ENCODE measurements around the gene SLC4A1AP. TPM values are rescaled to one million over a fixed set of nuclear protein-coding genes. Genes with fewer than 3 reads are reported as not detected.

SLC4A1AP gene
- total and polyA plus RNA-seq, 10 of the 15 experiments (the other 5 are each of a cell fraction or from before 2014, with no cell fraction given), result 6.5 to 30.1 (median 21.5) TPM

DNA sequence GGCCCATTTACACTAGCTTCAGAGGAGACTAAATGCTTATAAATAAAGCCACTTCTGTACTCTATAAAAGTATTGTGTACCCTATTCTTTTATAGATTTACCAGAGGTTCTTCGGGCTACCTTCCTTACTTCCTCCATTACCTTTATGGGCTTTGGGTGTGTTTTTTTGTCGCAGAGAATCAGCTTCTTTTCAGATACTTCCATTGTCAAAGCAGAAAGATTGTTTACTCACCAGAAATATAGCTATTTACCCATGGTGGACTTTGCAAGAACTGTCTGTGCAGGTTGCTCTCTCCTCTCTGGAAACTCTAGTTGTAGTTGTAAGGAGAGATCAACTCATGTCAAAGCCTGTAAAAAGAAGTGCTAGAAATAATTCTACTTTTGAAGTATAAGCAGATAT is 49.7 kb upstream of the SLC4A1AP start (continued):
- no peak for TF ChIP-seq ZNF384 (IDR thresholded peaks at IDR 0.05; ENCODE audit: borderline replicate concordance, low read depth, low read length)
- no peak for TF ChIP-seq BHLHE40 (IDR thresholded peaks at IDR 0.05; ENCODE audit: borderline replicate concordance in 1 of 2, low read depth in 2 of 2, low read length in 1 of 2)
- no peak for TF ChIP-seq IKZF1 (conservative IDR thresholded peaks at IDR 0.05)

DNA sequence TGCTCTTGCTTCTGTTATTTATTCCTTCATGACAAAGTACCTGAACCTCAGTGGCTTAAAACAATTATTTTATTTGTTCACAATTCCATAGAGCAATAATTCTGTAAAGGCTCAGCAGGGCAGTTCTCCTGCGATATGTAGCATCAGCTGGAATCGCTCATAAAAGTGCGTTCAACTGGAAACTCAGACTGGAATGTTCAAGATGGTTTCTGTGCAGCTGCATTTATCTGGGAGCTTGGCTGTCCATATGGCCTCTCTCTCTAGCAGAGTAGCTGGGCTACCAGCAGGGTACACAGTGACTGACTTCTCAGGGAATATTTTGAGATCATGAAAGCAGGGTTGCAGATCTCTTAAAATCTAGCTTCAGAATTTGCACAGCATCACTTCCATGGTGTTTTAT is 48.4 kb upstream of the SLC4A1AP start:
- BruUV-seq (replicated peaks), result no TSS peak
- no peak for ATAC-seq
- no peak overlapping the region for H3K4me3 ChIP-seq

DNA sequence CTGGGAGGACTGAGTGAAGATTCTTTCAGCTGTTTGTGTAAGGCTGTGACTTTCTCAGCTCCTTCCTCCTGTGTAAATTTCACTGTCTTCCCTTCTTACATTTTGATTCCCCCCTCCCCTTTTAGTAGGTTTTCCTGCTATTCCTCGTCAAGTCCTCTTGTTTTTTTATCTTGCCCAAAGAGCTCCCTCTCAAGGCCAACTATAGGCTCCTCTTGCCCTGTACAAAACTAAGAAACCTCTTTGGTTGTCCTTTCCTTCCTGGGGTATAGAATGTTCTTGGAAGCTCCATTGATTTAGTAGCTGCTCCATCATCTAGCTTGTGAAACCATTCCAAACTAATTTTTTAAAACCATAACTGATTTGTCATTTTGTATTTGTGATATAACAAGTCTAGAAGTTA is 42.2 kb upstream of the SLC4A1AP start:
- no peaks in the 10 kb centered on the region for H3K79me2 ChIP-seq (ENCODE audit: control insufficient read depth, insufficient read depth, low read length)
- ATAC-seq, result no peak
- CTCF ChIA-PET, result interaction anchor here (0.7 kb wide), 1 partner anchor 62 kb away, joined by 4 read pairs; no protein-coding TSS in a partner anchor
- no peak overlapping the region for H2AFZ ChIP-seq (ENCODE audit: control insufficient read depth, low read depth, low read length)
- H3K27me3 ChIP-seq (replicated peaks in 1 of 2; ENCODE audit: control insufficient read depth in 2 of 2, insufficient read depth in 2 of 2, low read length in 1 of 2), result no peaks in the 10 kb centered on the region
- no peak overlapping the region for H3K4me2 ChIP-seq (ENCODE audit: control insufficient read depth, insufficient read depth)
- POLR2A ChIA-PET, result interaction anchor here (1.2 kb wide), 1 partner anchor 36 kb away, joined by 3 read pairs; no protein-coding TSS in a partner anchor
- no peaks in the 10 kb centered on the region for H3K9me3 ChIP-seq (replicated peaks; ENCODE audit: control insufficient read depth, insufficient read depth, low read length)
- WGBS (ENCODE audit: insufficient coverage, insufficient replicate concordance, low lambda C conversion rate, missing lambda C conversion rate), result 100% methylated on average over 1 of the region's 1 CpG
- no peak overlapping the region for H3K9ac ChIP-seq (ENCODE audit: control insufficient read depth, insufficient read depth, low read length)
- in situ Hi-C loops (cut with MboI) (no loop called here), intact Hi-C loops (cut with micrococcal nuclease; ENCODE audit: unreplicated experiment) (no loop called here)
- no peaks in the 10 kb centered on the region for H4K20me1 ChIP-seq (ENCODE audit: control insufficient read depth, insufficient read depth)
- no peak overlapping the region for H3K27ac ChIP-seq (ENCODE audit: control insufficient read depth, insufficient read depth)
- H3K4me1 ChIP-seq (ENCODE audit: control insufficient read depth, insufficient read depth, low read length), result no peaks in the 10 kb centered on the region; the same call in 1 of the 2 replicates
- no TSS peak for BruUV-seq (replicated peaks)
- SMC1A ChIA-PET (ENCODE audit: uncharacterized antibody, unreplicated experiment), result interaction anchor here (1.3 kb wide), 1 partner anchor 55 kb away, joined by 3 read pairs; no protein-coding TSS in a partner anchor
- no peak for DNase-seq (ENCODE audit: low read depth, low spot score)
- no peak for FAIRE-seq
- RAD21 ChIA-PET (ENCODE audit: unreplicated experiment), result no interaction called here
- H3K36me3 ChIP-seq (ENCODE audit: control insufficient read depth in 2 of 2, insufficient read depth in 2 of 2, low read length in 1 of 2), result peaks cover 6 to 39% of the 10 kb centered on the region in 2 experiments; a peak in 3 of 4 replicates
- no peak overlapping the region for H3K4me3 ChIP-seq
- TF ChIP-seq EP300 (IDR thresholded peaks at IDR 0.05; ENCODE audit: borderline replicate concordance in 1 of 2, control insufficient read depth in 1 of 2, low read depth in 2 of 2, low read length in 2 of 2) (no peak), CREM (IDR thresholded peaks at IDR 0.05; ENCODE audit: low read depth) (no peak), CBX5 (IDR thresholded peaks at IDR 0.05; ENCODE audit: low read depth) (no peak)
- TF ChIP-seq, protein P1, sequence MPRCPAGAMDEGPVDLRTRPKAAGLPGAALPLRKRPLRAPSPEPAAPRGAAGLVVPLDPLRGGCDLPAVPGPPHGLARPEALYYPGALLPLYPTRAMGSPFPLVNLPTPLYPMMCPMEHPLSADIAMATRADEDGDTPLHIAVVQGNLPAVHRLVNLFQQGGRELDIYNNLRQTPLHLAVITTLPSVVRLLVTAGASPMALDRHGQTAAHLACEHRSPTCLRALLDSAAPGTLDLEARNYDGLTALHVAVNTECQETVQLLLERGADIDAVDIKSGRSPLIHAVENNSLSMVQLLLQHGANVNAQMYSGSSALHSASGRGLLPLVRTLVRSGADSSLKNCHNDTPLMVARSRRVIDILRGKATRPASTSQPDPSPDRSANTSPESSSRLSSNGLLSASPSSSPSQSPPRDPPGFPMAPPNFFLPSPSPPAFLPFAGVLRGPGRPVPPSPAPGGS (IDR thresholded peaks at IDR 0.05; ENCODE audit: borderline replicate concordance, insufficient read depth, low read depth, low read length, poor library complexity, severe bottlenecking), result no peak
- TF ChIP-seq, protein P2, sequence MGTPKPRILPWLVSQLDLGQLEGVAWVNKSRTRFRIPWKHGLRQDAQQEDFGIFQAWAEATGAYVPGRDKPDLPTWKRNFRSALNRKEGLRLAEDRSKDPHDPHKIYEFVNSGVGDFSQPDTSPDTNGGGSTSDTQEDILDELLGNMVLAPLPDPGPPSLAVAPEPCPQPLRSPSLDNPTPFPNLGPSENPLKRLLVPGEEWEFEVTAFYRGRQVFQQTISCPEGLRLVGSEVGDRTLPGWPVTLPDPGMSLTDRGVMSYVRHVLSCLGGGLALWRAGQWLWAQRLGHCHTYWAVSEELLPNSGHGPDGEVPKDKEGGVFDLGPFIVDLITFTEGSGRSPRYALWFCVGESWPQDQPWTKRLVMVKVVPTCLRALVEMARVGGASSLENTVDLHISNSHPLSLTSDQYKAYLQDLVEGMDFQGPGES (IDR thresholded peaks at IDR 0.05), result no peak

More for the DNA sequence above, 48.4 kb upstream of the SLC4A1AP start:
- Histone ChIP-seq H3K4me1 (ENCODE audit: control insufficient read depth, insufficient read depth, low read length) (no peaks in the 10 kb centered on the region), H3K4me2 (ENCODE audit: control insufficient read depth, insufficient read depth) (no peak overlapping the region), H3K9me3 (replicated peaks; ENCODE audit: control insufficient read depth, insufficient read depth, low read length) (no peaks in the 10 kb centered on the region), H4K20me1 (ENCODE audit: control insufficient read depth, insufficient read depth) (no peaks in the 10 kb centered on the region), H3K79me2 (ENCODE audit: control insufficient read depth, insufficient read depth, low read length) (no peaks in the 10 kb centered on the region), H2AFZ (ENCODE audit: control insufficient read depth, low read depth, low read length) (no peak overlapping the region), H3K36me3 (ENCODE audit: control insufficient read depth in 2 of 2, insufficient read depth in 2 of 2, low read length in 1 of 2) (peaks cover 7 to 42% of the 10 kb centered on the region in 2 experiments; a peak in 3 of 4 replicates), H3K27ac (ENCODE audit: control insufficient read depth, insufficient read depth) (no peak overlapping the region), H3K9ac (ENCODE audit: control insufficient read depth, insufficient read depth, low read length) (no peak overlapping the region), H3K27me3 (replicated peaks in 1 of 2; ENCODE audit: control insufficient read depth in 2 of 2, insufficient read depth in 2 of 2, low read length in 1 of 2) (no peaks in the 10 kb centered on the region)
- WGBS (ENCODE audit: insufficient coverage, insufficient replicate concordance, low lambda C conversion rate, missing lambda C conversion rate), result 94% methylated on average over 3 of the region's 3 CpGs
- in situ Hi-C loops (cut with MboI), result no loop called here
- ChIA-PET POLR2A (no interaction called here), RAD21 (ENCODE audit: unreplicated experiment) (no interaction called here), CTCF (interaction anchor here (1.3 kb wide), 1 partner anchor 67 kb away, joined by 3 read pairs; no protein-coding TSS in a partner anchor), SMC1A (ENCODE audit: uncharacterized antibody, unreplicated experiment) (no interaction called here)
- intact Hi-C loops (cut with micrococcal nuclease; ENCODE audit: unreplicated experiment), result no loop called here
- FAIRE-seq (no peak), DNase-seq (ENCODE audit: low read depth, low spot score) (no peak)
- no peak for TF ChIP-seq POLR2AphosphoS5 (IDR thresholded peaks at IDR 0.05; ENCODE audit: low read length)
- TF ChIP-seq SMAD5 (IDR thresholded peaks at IDR 0.05; ENCODE audit: low read depth), result no peak
- no peak for TF ChIP-seq RUNX3 (IDR thresholded peaks at IDR 0.05; ENCODE audit: low read length)
- no peak for TF ChIP-seq CBX5 (IDR thresholded peaks at IDR 0.05; ENCODE audit: low read depth)
- no peak for TF ChIP-seq IKZF2 (IDR thresholded peaks at IDR 0.05)
- no peak for TF ChIP-seq HDAC2 (IDR thresholded peaks at IDR 0.05)
